ENCODE data around the gene CNP.

DNA sequence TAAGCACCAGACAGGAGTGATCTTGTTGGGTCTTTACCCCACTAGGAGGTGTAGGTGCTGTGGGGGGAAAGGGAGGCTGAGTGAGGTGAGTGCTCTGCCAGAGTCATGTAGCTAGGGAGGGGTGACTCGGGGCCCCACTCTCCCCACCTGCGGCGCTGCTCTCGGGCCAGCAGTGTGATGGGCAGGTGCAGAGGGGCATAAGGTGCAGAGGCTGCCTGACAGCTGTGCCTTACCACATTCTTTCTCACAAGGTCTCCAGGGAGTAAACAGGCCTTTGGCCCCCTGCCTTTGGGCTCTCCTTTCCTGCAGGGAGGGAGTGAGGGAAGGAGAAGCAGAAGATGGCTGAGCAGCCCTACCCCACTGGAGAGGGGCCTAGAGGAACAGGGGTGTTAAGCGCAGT, 4.5 kb upstream of the CNP start:
- TF ChIP-seq, protein P1, sequence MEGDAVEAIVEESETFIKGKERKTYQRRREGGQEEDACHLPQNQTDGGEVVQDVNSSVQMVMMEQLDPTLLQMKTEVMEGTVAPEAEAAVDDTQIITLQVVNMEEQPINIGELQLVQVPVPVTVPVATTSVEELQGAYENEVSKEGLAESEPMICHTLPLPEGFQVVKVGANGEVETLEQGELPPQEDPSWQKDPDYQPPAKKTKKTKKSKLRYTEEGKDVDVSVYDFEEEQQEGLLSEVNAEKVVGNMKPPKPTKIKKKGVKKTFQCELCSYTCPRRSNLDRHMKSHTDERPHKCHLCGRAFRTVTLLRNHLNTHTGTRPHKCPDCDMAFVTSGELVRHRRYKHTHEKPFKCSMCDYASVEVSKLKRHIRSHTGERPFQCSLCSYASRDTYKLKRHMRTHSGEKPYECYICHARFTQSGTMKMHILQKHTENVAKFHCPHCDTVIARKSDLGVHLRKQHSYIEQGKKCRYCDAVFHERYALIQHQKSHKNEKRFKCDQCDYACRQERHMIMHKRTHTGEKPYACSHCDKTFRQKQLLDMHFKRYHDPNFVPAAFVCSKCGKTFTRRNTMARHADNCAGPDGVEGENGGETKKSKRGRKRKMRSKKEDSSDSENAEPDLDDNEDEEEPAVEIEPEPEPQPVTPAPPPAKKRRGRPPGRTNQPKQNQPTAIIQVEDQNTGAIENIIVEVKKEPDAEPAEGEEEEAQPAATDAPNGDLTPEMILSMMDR (conservative IDR thresholded peaks at IDR 0.05 in 1 of 2, IDR thresholded peaks at IDR 0.05 in 1 of 2; ENCODE audit: extremely low read depth in 1 of 2, insufficient read depth in 1 of 2, low read depth in 1 of 2, low read length in 2 of 2) = no peak
- no peak for TF ChIP-seq EZH2 (IDR thresholded peaks at IDR 0.05; ENCODE audit: borderline replicate concordance, low read length)

Measured in mammary epithelial cell (primary cell).